ENCODE measurements around the gene AFF2.

Gene AFF2

DNA sequence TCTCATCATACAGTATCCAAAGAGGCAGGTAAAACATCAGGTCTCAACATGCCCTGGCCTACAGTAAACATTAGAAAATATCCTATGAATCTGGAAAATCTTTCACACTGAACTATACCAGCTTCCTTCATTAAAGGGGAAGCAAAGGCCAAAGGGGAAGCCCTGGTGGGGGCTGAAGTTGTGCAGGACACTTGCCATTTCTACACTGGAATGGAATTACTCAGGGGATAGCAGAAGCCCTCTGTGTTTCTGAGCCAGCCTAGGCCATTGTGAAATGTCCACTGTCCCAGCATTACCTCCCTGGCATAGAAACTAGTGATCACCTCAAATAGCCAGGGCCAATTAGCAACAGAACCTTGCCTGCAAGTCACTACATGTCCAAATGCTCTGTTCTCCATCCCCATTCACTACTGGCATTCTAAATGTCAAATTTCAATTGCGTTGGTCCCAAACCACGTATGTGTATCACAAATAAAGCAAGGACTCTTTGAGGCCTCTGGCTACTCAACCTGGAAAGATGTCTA lies 429.9 kb downstream of the AFF2 start:
- Histone ChIP-seq H3K4me1 (ENCODE audit: control insufficient read depth, insufficient read depth, low read length) (no peaks in the 10 kb centered on the region), H3K27me3 (replicated peaks; ENCODE audit: control insufficient read depth, insufficient read depth, low read length) (no peaks in the 10 kb centered on the region), H3K36me3 (ENCODE audit: control insufficient read depth, insufficient read depth, low read length, severe bottlenecking) (no peaks in the 10 kb centered on the region), H3K9me3 (ENCODE audit: control insufficient read depth, low read length) (no peaks in the 10 kb centered on the region), H3K4me3 (ENCODE audit: low read length) (no peak overlapping the region), H3K9ac (ENCODE audit: low read length) (no peak overlapping the region)
- no peak for DNase-seq (ENCODE audit: low read depth)

GRCh38 chrX:148933881-148934280 lies 433.5 kb downstream of the AFF2 start:
- Histone ChIP-seq H3K4me1 (ENCODE audit: control insufficient read depth, insufficient read depth, low read length) (peaks cover 3% of the 10 kb centered on the region), H3K9me3 (ENCODE audit: control insufficient read depth, low read length) (no peaks in the 10 kb centered on the region), H3K9ac (ENCODE audit: low read length) (no peak overlapping the region), H3K27me3 (replicated peaks; ENCODE audit: control insufficient read depth, insufficient read depth, low read length) (peaks cover 3% of the 10 kb centered on the region), H3K4me3 (ENCODE audit: low read length) (no peak overlapping the region), H3K36me3 (ENCODE audit: control insufficient read depth, insufficient read depth, low read length, severe bottlenecking) (no peaks in the 10 kb centered on the region)
- no peak for DNase-seq (ENCODE audit: low read depth)

DNA sequence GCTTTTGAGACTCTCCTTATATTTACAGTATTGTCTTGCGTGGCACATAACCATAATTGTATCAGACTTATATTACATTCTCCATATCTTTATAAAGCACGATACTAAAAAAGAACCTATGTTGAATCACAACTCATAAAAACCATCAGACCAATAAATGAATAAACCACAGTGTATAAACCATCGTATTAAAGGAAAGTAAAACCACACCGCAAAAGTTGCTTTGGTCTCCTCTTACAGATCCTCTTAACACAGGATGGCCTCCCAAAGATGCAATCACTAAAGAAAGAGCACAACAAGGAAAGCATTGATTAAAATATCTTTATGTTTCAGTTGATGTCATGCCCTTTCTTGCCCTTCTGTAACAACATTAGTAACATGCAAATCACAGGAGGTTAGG lies 437.9 kb downstream of the AFF2 start:
- no peak for DNase-seq (ENCODE audit: low read depth)
- H3K4me3 ChIP-seq (ENCODE audit: low read length): no peak overlapping the region
- no peaks in the 10 kb centered on the region for H3K36me3 ChIP-seq (ENCODE audit: control insufficient read depth, insufficient read depth, low read length, severe bottlenecking)
- H3K9me3 ChIP-seq (ENCODE audit: control insufficient read depth, low read length): no peaks in the 10 kb centered on the region
- H3K4me1 ChIP-seq (ENCODE audit: control insufficient read depth, insufficient read depth, low read length): peaks cover 3% of the 10 kb centered on the region
- H3K9ac ChIP-seq (ENCODE audit: low read length): no peak overlapping the region
- H3K27me3 ChIP-seq (replicated peaks; ENCODE audit: control insufficient read depth, insufficient read depth, low read length): peaks cover 3% of the 10 kb centered on the region

GRCh38 chrX:148940411-148940996 lies 440.1 kb downstream of the AFF2 start:
- no peak overlapping the region for H3K9ac ChIP-seq (ENCODE audit: low read length)
- peaks cover 3% of the 10 kb centered on the region for H3K27me3 ChIP-seq (replicated peaks; ENCODE audit: control insufficient read depth, insufficient read depth, low read length)
- no peaks in the 10 kb centered on the region for H3K36me3 ChIP-seq (ENCODE audit: control insufficient read depth, insufficient read depth, low read length, severe bottlenecking)
- peaks cover 3% of the 10 kb centered on the region for H3K4me1 ChIP-seq (ENCODE audit: control insufficient read depth, insufficient read depth, low read length)
- H3K4me3 ChIP-seq (ENCODE audit: low read length): no peak overlapping the region
- DNase-seq (ENCODE audit: low read depth): no peak
- no peaks in the 10 kb centered on the region for H3K9me3 ChIP-seq (ENCODE audit: control insufficient read depth, low read length)

- no peak for DNase-seq (ENCODE audit: low read depth)
- peaks cover 6% of the 10 kb centered on the region for H3K4me1 ChIP-seq (ENCODE audit: control insufficient read depth, insufficient read depth, low read length)
- no peaks in the 10 kb centered on the region for H3K27me3 ChIP-seq (replicated peaks; ENCODE audit: control insufficient read depth, insufficient read depth, low read length)
- H3K9me3 ChIP-seq (ENCODE audit: control insufficient read depth, low read length): no peaks in the 10 kb centered on the region
- no peak overlapping the region for H3K4me3 ChIP-seq (ENCODE audit: low read length)
- no peak overlapping the region for H3K9ac ChIP-seq (ENCODE audit: low read length)
- no peaks in the 10 kb centered on the region for H3K36me3 ChIP-seq (ENCODE audit: control insufficient read depth, insufficient read depth, low read length, severe bottlenecking)
Observed at GRCh38 chrX:148942754-148943153, 442.3 kb downstream of the AFF2 start.

DNA sequence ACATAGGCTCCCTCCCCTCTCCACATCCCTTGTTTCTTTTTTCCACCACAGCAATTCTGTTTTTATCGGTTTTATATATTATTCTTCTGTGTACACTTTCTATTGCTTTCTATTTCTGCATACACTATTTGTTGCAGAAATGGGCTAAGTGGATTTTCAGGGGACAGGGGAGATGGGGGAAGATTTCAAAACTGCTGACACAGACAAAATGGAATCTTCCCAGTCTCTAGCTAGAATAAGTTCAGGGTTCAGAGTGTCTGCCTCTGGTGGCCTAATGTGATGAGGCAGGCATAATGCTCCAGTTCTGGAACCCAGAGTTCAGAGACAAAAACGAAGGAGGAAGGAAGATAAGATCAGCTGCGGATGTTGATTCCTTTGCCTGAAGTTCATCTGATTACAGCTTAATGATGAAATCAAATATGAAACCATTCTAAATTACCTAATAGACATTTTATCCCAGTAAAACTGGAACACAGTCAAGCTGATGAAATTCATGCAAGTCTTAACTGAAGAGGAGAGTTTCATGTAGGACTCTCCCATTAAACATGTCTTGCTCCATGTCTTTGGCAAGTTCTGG lies 447.1 kb downstream of the AFF2 start:
- Histone ChIP-seq H3K9ac (ENCODE audit: low read length) (no peak overlapping the region), H3K9me3 (ENCODE audit: control insufficient read depth, low read length) (no peaks in the 10 kb centered on the region), H3K4me1 (ENCODE audit: control insufficient read depth, insufficient read depth, low read length) (peaks cover 6% of the 10 kb centered on the region), H3K27me3 (replicated peaks; ENCODE audit: control insufficient read depth, insufficient read depth, low read length) (no peaks in the 10 kb centered on the region), H3K36me3 (ENCODE audit: control insufficient read depth, insufficient read depth, low read length, severe bottlenecking) (no peaks in the 10 kb centered on the region), H3K4me3 (ENCODE audit: low read length) (no peak overlapping the region)
- DNase-seq (ENCODE audit: low read depth): no peak

DNA sequence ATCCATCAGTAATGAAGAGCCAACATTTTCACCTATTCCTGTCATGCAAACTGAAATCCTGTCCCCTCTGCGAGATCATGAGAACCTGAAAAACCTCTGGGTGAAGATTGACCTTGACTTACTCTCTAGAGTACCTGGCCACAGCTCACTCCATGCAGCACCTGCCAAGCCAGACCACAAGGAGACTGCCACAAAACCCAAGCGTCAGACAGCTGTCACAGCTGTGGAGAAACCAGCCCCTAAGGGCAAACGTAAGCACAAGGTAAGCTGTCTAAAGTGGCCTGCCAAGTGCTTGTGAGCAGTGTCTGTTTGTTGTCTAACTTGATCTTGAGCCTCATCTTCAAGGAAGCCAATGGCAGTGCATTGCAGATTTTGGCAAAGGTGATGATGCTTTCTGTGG lies 455.9 kb downstream of the AFF2 start:
- Histone ChIP-seq H3K4me3 (ENCODE audit: low read length) (no peak overlapping the region), H3K9ac (ENCODE audit: low read length) (no peak overlapping the region), H3K27me3 (replicated peaks; ENCODE audit: control insufficient read depth, insufficient read depth, low read length) (peaks cover 9% of the 10 kb centered on the region), H3K9me3 (ENCODE audit: control insufficient read depth, low read length) (peaks cover 3% of the 10 kb centered on the region), H3K36me3 (ENCODE audit: control insufficient read depth, insufficient read depth, low read length, severe bottlenecking) (no peaks in the 10 kb centered on the region), H3K4me1 (ENCODE audit: control insufficient read depth, insufficient read depth, low read length) (no peaks in the 10 kb centered on the region)
- DNase-seq (ENCODE audit: low read depth): no peak

GRCh38 chrX:148958901-148959300 lies 458.5 kb downstream of the AFF2 start:
- no peak overlapping the region for H3K4me3 ChIP-seq (ENCODE audit: low read length)
- DNase-seq (ENCODE audit: low read depth): no peak

DNA sequence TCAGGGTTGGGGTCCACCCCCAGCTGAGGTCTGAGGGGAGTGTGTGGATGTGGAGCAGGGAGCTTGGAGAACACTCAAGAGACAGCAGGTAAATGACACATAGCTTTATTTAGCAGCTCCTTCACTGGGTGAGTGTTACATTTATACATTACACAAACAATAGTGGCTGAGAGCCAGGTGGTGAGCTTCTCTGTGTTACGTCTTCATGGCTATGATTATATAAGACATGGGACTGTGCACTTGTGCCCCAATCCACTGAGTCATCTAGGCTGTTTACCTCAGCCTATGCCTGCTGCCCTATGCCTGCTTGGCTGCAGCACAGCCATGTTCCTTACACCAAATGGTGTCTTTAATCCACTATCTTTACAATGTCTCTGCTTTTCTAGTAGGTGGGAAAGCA lies 459.6 kb downstream of the AFF2 start:
- Histone ChIP-seq H3K36me3 (ENCODE audit: control insufficient read depth, insufficient read depth, low read length, severe bottlenecking) (no peaks in the 10 kb centered on the region), H3K27me3 (replicated peaks; ENCODE audit: control insufficient read depth, insufficient read depth, low read length) (peaks cover 9% of the 10 kb centered on the region), H3K4me3 (ENCODE audit: low read length) (no peak overlapping the region), H3K9ac (ENCODE audit: low read length) (no peak overlapping the region), H3K4me1 (ENCODE audit: control insufficient read depth, insufficient read depth, low read length) (no peaks in the 10 kb centered on the region), H3K9me3 (ENCODE audit: control insufficient read depth, low read length) (peaks cover 3% of the 10 kb centered on the region)
- DNase-seq (ENCODE audit: low read depth): no peak

More at GRCh38 chrX:148958901-148959300, 458.5 kb downstream of the AFF2 start:
- no peaks in the 10 kb centered on the region for H3K36me3 ChIP-seq (ENCODE audit: control insufficient read depth, insufficient read depth, low read length, severe bottlenecking)
- peaks cover 3% of the 10 kb centered on the region for H3K9me3 ChIP-seq (ENCODE audit: control insufficient read depth, low read length)
- H3K4me1 ChIP-seq (ENCODE audit: control insufficient read depth, insufficient read depth, low read length): no peaks in the 10 kb centered on the region
- no peak overlapping the region for H3K9ac ChIP-seq (ENCODE audit: low read length)
- H3K27me3 ChIP-seq (replicated peaks; ENCODE audit: control insufficient read depth, insufficient read depth, low read length): peaks cover 9% of the 10 kb centered on the region

DNA sequence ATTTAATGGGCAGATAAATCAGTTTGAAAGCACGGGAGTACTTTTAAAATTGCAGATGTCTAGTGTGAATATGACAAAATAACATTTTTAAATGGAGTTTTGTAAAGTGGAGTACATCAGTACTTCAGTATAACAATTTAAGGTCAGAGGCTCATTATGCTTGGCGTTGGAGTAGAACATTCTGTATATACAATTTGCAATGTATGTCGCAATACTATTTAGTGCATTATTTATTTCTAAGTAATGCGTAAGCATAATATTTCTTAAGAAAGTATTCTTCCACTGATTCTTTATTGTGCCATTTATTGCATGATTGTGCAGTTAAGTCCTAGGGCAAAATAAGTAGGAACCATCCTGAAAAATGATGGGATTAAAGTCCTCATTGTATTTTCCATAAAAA lies 461.6 kb downstream of the AFF2 start:
- no peak overlapping the region for H3K9ac ChIP-seq (ENCODE audit: low read length)
- H3K9me3 ChIP-seq (ENCODE audit: control insufficient read depth, low read length): peaks cover 1% of the 10 kb centered on the region
- H3K4me3 ChIP-seq (ENCODE audit: low read length): no peak overlapping the region
- H3K27me3 ChIP-seq (replicated peaks; ENCODE audit: control insufficient read depth, insufficient read depth, low read length): peaks cover 7% of the 10 kb centered on the region
- no peak for DNase-seq (ENCODE audit: low read depth)
- no peaks in the 10 kb centered on the region for H3K36me3 ChIP-seq (ENCODE audit: control insufficient read depth, insufficient read depth, low read length, severe bottlenecking)
- H3K4me1 ChIP-seq (ENCODE audit: control insufficient read depth, insufficient read depth, low read length): no peaks in the 10 kb centered on the region

- H3K4me1 ChIP-seq (ENCODE audit: control insufficient read depth, insufficient read depth, low read length): no peaks in the 10 kb centered on the region
- no peak overlapping the region for H3K9ac ChIP-seq (ENCODE audit: low read length)
- no peak for DNase-seq (ENCODE audit: low read depth)
- H3K9me3 ChIP-seq (ENCODE audit: control insufficient read depth, low read length): no peaks in the 10 kb centered on the region
- H3K36me3 ChIP-seq (ENCODE audit: control insufficient read depth, insufficient read depth, low read length, severe bottlenecking): no peaks in the 10 kb centered on the region
- H3K4me3 ChIP-seq (ENCODE audit: low read length): no peak overlapping the region
- H3K27me3 ChIP-seq (replicated peaks; ENCODE audit: control insufficient read depth, insufficient read depth, low read length): peaks cover 6% of the 10 kb centered on the region
Observed at GRCh38 chrX:148976571-148977400, 476.4 kb downstream of the AFF2 start.

All from adipocyte (in vitro differentiated cells).